Spinal cord (tissue), 10 donors: Measurements from ENCODE around the gene PUS1. TPM values are rescaled to one million over a fixed set of nuclear protein-coding genes. Genes with fewer than 3 reads are reported as not detected.

Source experiments
- DNase-seq, 6 donors: peaks; one replicate each; pipeline versions ENCODE4 v3.0.0 to v3.0.0-alpha.2; 2013 to 2015; ENCODE audit warnings: low spot score in 6 of 6, low read depth in 4 of 6
- H3K27ac ChIP-seq: one replicate; pipeline ENCODE4 v1.5.1; 2013; ENCODE audit warnings: low read depth, low read length, control low read depth
- H3K27me3 ChIP-seq: one replicate; pipeline ENCODE4 v1.6.1; 2013; ENCODE audit warnings: low read length; ENCODE audit not compliant: control insufficient read depth, insufficient read depth
- H3K36me3 ChIP-seq: one replicate; pipeline ENCODE4 v1.6.1; 2013; ENCODE audit warnings: low read length; ENCODE audit not compliant: control insufficient read depth, insufficient read depth
- H3K4me1 ChIP-seq: one replicate; pipeline ENCODE4 v1.6.1; 2013; ENCODE audit warnings: low read length; ENCODE audit not compliant: control insufficient read depth, insufficient read depth
- H3K4me3 ChIP-seq: one replicate; pipeline ENCODE4 v1.5.1; 2013; ENCODE audit warnings: low read depth, low read length, control low read depth
- H3K9me3 ChIP-seq: one replicate; pipeline ENCODE4 v1.6.1; 2013; ENCODE audit warnings: low read length; ENCODE audit not compliant: control insufficient read depth, insufficient read depth
- WGBS: methylation state at CpG from one replicate; pipeline ENCODE4 v1.1.5; 2013; ENCODE audit warnings: missing lambda C conversion rate; ENCODE audit not compliant: insufficient coverage; 5-methylcytosine and 5-hydroxymethylcytosine counted together
- polyA plus RNA-seq, 2 donors: library from polyadenylated mRNA; unstranded; fragments of 120-200 nt; gene quantifications; one replicate each; pipeline ENCODE4 v1.2.1, GENCODE V29; 2013; ENCODE audit not compliant: insufficient read length in 2 of 2
- total RNA-seq, 2 donors: library from RNA; depleted of rRNA in 1 of 2; stranded (reverse); fragments of 120-200 nt in 1 of 2; fragments of >200 nt in 1 of 2; gene quantifications; one replicate each; pipeline versions ENCODE4 v1.2.3 to v1.2.4, GENCODE V29; 2013 to 2014
- donor health status: healthy.

PUS1 gene
- total and polyA plus RNA-seq, 4 donors: 5.9 to 23.1 (median 9.4) TPM

GRCh38 chr12:131894313-131894860, 34.7 kb upstream of the PUS1 start, which contains the start of gene ULK1:
Gene ULK1 (plus strand): TSS chr12:131894622. CDS start chr12:131895002, 380 bp downstream.
- Histone ChIP-seq H3K27ac (no peak within 1 kb of the TSS), H3K27me3 (no peaks in the 10 kb centered on the region), H3K4me3 (peak within 1 kb of the TSS; percentile 60), H3K9me3 (no peaks in the 10 kb centered on the region), H3K36me3 (peaks cover 34% of the 10 kb centered on the region), H3K4me1 (peaks cover 24% of the 10 kb centered on the region)
- DNase-seq: peak; percentile 68 to 98 (median 90)
- under 1% methylated on average over 47 of the region's 64 CpGs for WGBS

- Histone ChIP-seq H3K4me3 (peak overlapping the region; percentile 60), H3K27me3 (no peaks in the 10 kb centered on the region), H3K4me1 (peaks cover 24% of the 10 kb centered on the region), H3K9me3 (no peaks in the 10 kb centered on the region), H3K36me3 (peaks cover 36% of the 10 kb centered on the region), H3K27ac (peak overlapping the region; percentile 29)
- under 1% methylated on average over 44 of the region's 54 CpGs for WGBS
- peak in 1 of 6 donors; percentile 23 for DNase-seq
Observed at GRCh38 chr12:131894981-131895639, 34.0 kb upstream of the PUS1 start.

GRCh38 chr12:131895640-131896079, 33.4 kb upstream of the PUS1 start:
- DNase-seq: peak in 2 of 6 donors; percentile 1 to 27
- peak overlapping the region; percentile 60 for H3K4me3 ChIP-seq
- peak overlapping the region; percentile 29 for H3K27ac ChIP-seq
- H3K27me3 ChIP-seq: no peaks in the 10 kb centered on the region
- H3K9me3 ChIP-seq: no peaks in the 10 kb centered on the region
- H3K4me1 ChIP-seq: peaks cover 24% of the 10 kb centered on the region
- WGBS: 10% methylated on average over 7 of the region's 12 CpGs
- H3K36me3 ChIP-seq: peaks cover 41% of the 10 kb centered on the region

GRCh38 chr12:131896080-131896810, 32.8 kb upstream of the PUS1 start:
- H3K36me3 ChIP-seq: peaks cover 44% of the 10 kb centered on the region
- H3K4me1 ChIP-seq: peaks cover 24% of the 10 kb centered on the region
- peak in 4 of 6 donors; percentile 45 to 82 (median 62) for DNase-seq
- peak overlapping the region; percentile 86 for H3K27ac ChIP-seq
- WGBS: 8% methylated on average over 39 of the region's 39 CpGs
- H3K4me3 ChIP-seq: peak overlapping the region; percentile 60
- no peaks in the 10 kb centered on the region for H3K9me3 ChIP-seq
- no peaks in the 10 kb centered on the region for H3K27me3 ChIP-seq

GRCh38 chr12:131896811-131897270, 32.2 kb upstream of the PUS1 start:
- no peaks in the 10 kb centered on the region for H3K27me3 ChIP-seq
- no peaks in the 10 kb centered on the region for H3K9me3 ChIP-seq
- peaks cover 28% of the 10 kb centered on the region for H3K4me1 ChIP-seq
- no peak for DNase-seq
- peak overlapping the region; percentile 60 for H3K4me3 ChIP-seq
- WGBS: 79% methylated on average over 14 of the region's 14 CpGs
- peak overlapping the region; percentile 86 for H3K27ac ChIP-seq
- H3K36me3 ChIP-seq: peaks cover 49% of the 10 kb centered on the region

- no peak overlapping the region for H3K27ac ChIP-seq
- DNase-seq: no peak
- H3K4me3 ChIP-seq: no peak overlapping the region
- H3K27me3 ChIP-seq: no peaks in the 10 kb centered on the region
- peaks cover 54% of the 10 kb centered on the region for H3K36me3 ChIP-seq
- no peaks in the 10 kb centered on the region for H3K9me3 ChIP-seq
- H3K4me1 ChIP-seq: peaks cover 32% of the 10 kb centered on the region
- WGBS: 97% methylated on average over 12 of the region's 18 CpGs
Observed at GRCh38 chr12:131897276-131897675, 31.8 kb upstream of the PUS1 start.

- Histone ChIP-seq H3K27ac (no peak overlapping the region), H3K36me3 (peaks cover 60% of the 10 kb centered on the region), H3K9me3 (no peaks in the 10 kb centered on the region), H3K27me3 (no peaks in the 10 kb centered on the region), H3K4me3 (no peak overlapping the region), H3K4me1 (peaks cover 32% of the 10 kb centered on the region)
- peak in 1 of 6 donors; percentile 1 for DNase-seq
- WGBS: 64% methylated on average over 8 of the region's 9 CpGs
Observed at GRCh38 chr12:131897875-131898274, 31.2 kb upstream of the PUS1 start.

GRCh38 chr12:131900397-131900796, 28.7 kb upstream of the PUS1 start:
- Histone ChIP-seq H3K9me3 (no peaks in the 10 kb centered on the region), H3K36me3 (peaks cover 83% of the 10 kb centered on the region), H3K4me1 (peaks cover 30% of the 10 kb centered on the region), H3K4me3 (no peak overlapping the region), H3K27ac (no peak overlapping the region), H3K27me3 (no peaks in the 10 kb centered on the region)
- WGBS: 81% methylated on average over 6 of the region's 6 CpGs
- DNase-seq: no peak

- DNase-seq: no peak
- Histone ChIP-seq H3K4me3 (no peak overlapping the region), H3K9me3 (no peaks in the 10 kb centered on the region), H3K36me3 (peaks cover 84% of the 10 kb centered on the region), H3K4me1 (peaks cover 17% of the 10 kb centered on the region), H3K27ac (no peak overlapping the region), H3K27me3 (no peaks in the 10 kb centered on the region)
- WGBS: 85% methylated on average over 21 of the region's 30 CpGs
Observed at GRCh38 chr12:131901431-131902331, 27.4 kb upstream of the PUS1 start.
